HCT116 (cell line): ENCODE results near the gene IFNA1. TPM values are rescaled to one million over a fixed set of nuclear protein-coding genes. Genes with fewer than 3 reads are reported as not detected.

Experiments used
- ATAC-seq: fragments of 200-7000 bp; cut with Tn5 transposase; 2 replicates; pipeline ENCODE4 v1.9.1; 2020; ENCODE audit warnings: mild to moderate bottlenecking, moderate library complexity
- BruUV-seq: library from RNA; stranded (reverse); fragments of 400-500 nt; replicated peaks from 2 replicates; lab custom pipeline; 2021; lab: Mats Ljungman, UMichigan
- CTCF ChIA-PET: fragments of 300-600 bp; sonication (Branson Sonifier 250); formaldehyde crosslinking; loops from one replicate; lab custom pipeline; 2021; ENCODE audit warnings: antibody characterized with exemption; lab: Charles Lee
- POLR2A ChIA-PET: fragments of 300-600, 350-600 bp; sonication (Branson Sonifier 250); formaldehyde crosslinking; loops from one replicate; lab custom pipeline; 2021; ENCODE audit warnings: antibody characterized with exemption; lab: Charles Lee
- RAD21 ChIA-PET, 2 experiments: fragments of 300-600 bp; sonication (Branson Sonifier 250); formaldehyde crosslinking; loops; one replicate each; lab custom pipeline; 2023; ENCODE audit warnings: low total read pairs in 2 of 2; ENCODE audit not compliant: uncharacterized antibody in 2 of 2, unreplicated experiment in 2 of 2, low non-redundant PET in 1 of 2; lab: Charles Lee
- DNase-seq: peaks from one replicate; pipeline ENCODE4 v3.0.0-alpha.2; 2010; ENCODE audit warnings: low read depth, low spot score
- H2AFZ ChIP-seq: fragments of 200-600 bp; shearing (Covaris generic), sonication (generic); 2 replicates; pipeline ENCODE4 v1.6.1; 2017; ENCODE audit warnings: low read depth, mixed run types, mixed read lengths, antibody characterized with exemption, low read length; ENCODE audit not compliant: poor library complexity, severe bottlenecking
- H3K27ac ChIP-seq: 2 replicates; pipeline ENCODE4 v1.5.1; 2012; ENCODE audit warnings: low read depth, low read length
- H3K27me3 ChIP-seq: fragments of 200-600 bp; sonication (generic); 2 replicates; pipeline ENCODE4 v1.6.1; 2016; ENCODE audit warnings: mixed run types, low read length, mixed read lengths; ENCODE audit not compliant: insufficient read depth
- H3K36me3 ChIP-seq, 2 experiments: fragments of 200-500 bp in 1 of 2; fragments of 200-600 bp in 1 of 2; sonication (Bioruptor generic) in 1 of 2; sonication (generic) in 1 of 2; 2 replicates each; pipeline versions ENCODE4 v1.5.1 to v1.6.1; 2014 to 2016; ENCODE audit warnings: low read length in 2 of 2, inconsistent platforms in 1 of 2, mixed read lengths in 1 of 2, mixed run types in 1 of 2; ENCODE audit not compliant: insufficient read depth in 2 of 2, control insufficient read depth in 1 of 2
- H3K4me1 ChIP-seq, 2 experiments: fragments of 200-600 bp in 1 of 2; sonication (generic) in 1 of 2; 2 replicates each; pipeline versions ENCODE4 v1.5.1 to v1.6.1; 2012 to 2017; ENCODE audit warnings: low read length in 2 of 2, inconsistent platforms in 1 of 2, mild to moderate bottlenecking in 1 of 2, mixed read lengths in 1 of 2, mixed run types in 1 of 2, moderate library complexity in 1 of 2; ENCODE audit not compliant: insufficient read depth in 2 of 2, control insufficient read depth in 1 of 2
- H3K4me2 ChIP-seq: fragments of 200-600 bp; sonication (generic); 2 replicates; pipeline ENCODE4 v1.6.1; 2017; ENCODE audit warnings: mixed run types, low read length, mixed read lengths
- H3K4me3 ChIP-seq, 2 experiments: fragments of 200-600 bp in 1 of 2; sonication (generic) in 1 of 2; replicated peaks in 1 of 2; 2 replicates each; pipeline ENCODE4 v1.5.1; 2011 to 2016; ENCODE audit warnings: low read length in 2 of 2, control low read depth in 1 of 2, low read depth in 1 of 2, mild to moderate bottlenecking in 1 of 2, mixed read lengths in 1 of 2, mixed run types in 1 of 2
- H3K79me2 ChIP-seq: fragments of 200-600 bp; sonication (generic); 2 replicates; pipeline ENCODE4 v1.6.1; 2017; ENCODE audit warnings: mild to moderate bottlenecking, mixed run types, low read length, moderate library complexity, mixed read lengths; ENCODE audit not compliant: insufficient read depth
- H3K9ac ChIP-seq: fragments of 200-600 bp; sonication (generic); 2 replicates; pipeline ENCODE4 v1.6.1; 2016; ENCODE audit warnings: low read length, mixed read lengths
- H3K9me2 ChIP-seq: fragments of 200-600 bp; sonication (generic), shearing (Covaris generic); 2 replicates; pipeline ENCODE4 v1.6.1; 2017; ENCODE audit warnings: mixed run types, mild to moderate bottlenecking, moderate library complexity; ENCODE audit not compliant: insufficient read depth
- H3K9me3 ChIP-seq, 2 experiments: fragments of 200-500 bp in 1 of 2; fragments of 200-600 bp in 1 of 2; sonication (Bioruptor generic) in 1 of 2; sonication (generic) in 1 of 2; 2 replicates each; pipeline ENCODE4 v1.6.1; 2014 to 2017; ENCODE audit warnings: low read length in 2 of 2, mixed read lengths in 2 of 2, inconsistent platforms in 1 of 2, low read depth in 1 of 2, mild to moderate bottlenecking in 1 of 2, mixed run types in 1 of 2, moderate library complexity in 1 of 2; ENCODE audit not compliant: control insufficient read depth in 1 of 2, insufficient read depth in 1 of 2
- H4K20me1 ChIP-seq: fragments of 200-600 bp; sonication (generic), shearing (Covaris generic); 2 replicates; pipeline ENCODE4 v1.6.1; 2017; ENCODE audit warnings: mixed run types, mild to moderate bottlenecking, moderate library complexity; ENCODE audit not compliant: insufficient read depth
- CTCF ChIP-seq, 3 experiments: fragments of 200-600 bp in 1 of 3; sonication (generic) in 1 of 3; IDR thresholded peaks in 2 of 3; conservative IDR thresholded peaks in 1 of 3; 2 replicates each; pipeline ENCODE4 v1.5.1; 2012 to 2017; ENCODE audit warnings: low read depth in 2 of 3, low read length in 2 of 3, antibody characterized with exemption in 1 of 3, borderline replicate concordance in 1 of 3, control low read depth in 1 of 3, mild to moderate bottlenecking in 1 of 3, mixed read lengths in 1 of 3, mixed run types in 1 of 3, moderate library complexity in 1 of 3; ENCODE audit not compliant: insufficient read depth in 1 of 3
- POLR2A ChIP-seq: IDR thresholded peaks from 2 replicates; pipeline ENCODE4 v1.7.0; 2011; ENCODE audit warnings: borderline replicate concordance; ENCODE audit not compliant: insufficient read depth, insufficient read length; ENCODE audit errors: extremely low read depth
- RAD21 ChIP-seq: IDR thresholded peaks from 2 replicates; pipeline ENCODE4 v1.6.1; 2012; ENCODE audit warnings: low read depth, mild to moderate bottlenecking
- SIN3A ChIP-seq: IDR thresholded peaks from 2 replicates; pipeline ENCODE4 v1.6.1; 2012; ENCODE audit warnings: low read depth
- SP1 ChIP-seq: IDR thresholded peaks from 2 replicates; pipeline ENCODE4 v1.6.1; 2012; ENCODE audit warnings: low read depth
- YY1 ChIP-seq: IDR thresholded peaks from 2 replicates; pipeline ENCODE4 v1.6.1; 2011; ENCODE audit warnings: low read length, low read depth, moderate library complexity, mild to moderate bottlenecking; ENCODE audit not compliant: insufficient replicate concordance; ENCODE audit errors: extremely low read depth
- ZFX ChIP-seq: fragments of 450-650 bp; IDR thresholded peaks from 2 replicates; pipeline ENCODE4 v1.6.1; 2017
- intact Hi-C: fragments of 100-400 bp; cut with micrococcal nuclease; formaldehyde crosslinking; loops from 2 replicates; pipeline ENCODE4 v1.10.0; 2022
- total RNA-seq: library from RNA; stranded (reverse); gene quantifications from one replicate; pipeline ENCODE4 v1.2.1, GENCODE V29; 2021; ENCODE audit not compliant: unreplicated experiment
- TF ChIP-seq, protein P1 (sequence below): IDR thresholded peaks from 2 replicates; pipeline ENCODE4 v1.6.1; 2012

The IFNA1 gene
- total RNA-seq, 1 experiment from 2014 or later = not detected

DNA sequence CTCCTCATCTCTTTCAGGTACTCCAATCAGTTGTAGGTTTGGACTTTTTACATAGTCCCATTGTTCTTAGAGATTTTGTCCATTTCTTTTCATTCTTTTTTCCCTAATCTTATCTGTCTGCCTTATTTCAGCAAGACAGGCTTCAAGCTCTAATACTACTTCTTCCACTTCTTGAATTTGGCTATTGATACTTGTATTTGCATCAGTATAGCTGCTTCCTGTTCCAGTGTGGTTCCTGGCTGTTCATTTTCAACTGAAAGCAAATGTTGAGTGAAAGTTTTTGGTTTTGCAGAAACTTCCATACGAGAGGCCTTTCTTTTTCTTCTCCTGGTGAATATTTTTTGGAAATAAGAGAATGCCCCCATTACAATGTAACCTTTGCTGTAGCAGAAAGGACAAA, 12.0 kb upstream of the IFNA1 start (continued):
- TF ChIP-seq CTCF (IDR thresholded peaks at IDR 0.05 in 2 of 3, conservative IDR thresholded peaks at IDR 0.05 in 1 of 3; ENCODE audit: borderline replicate concordance in 1 of 3, insufficient read depth in 1 of 3, low read depth in 2 of 3, low read length in 2 of 3) (no peak), POLR2A (no peak), SP1 (no peak), RAD21 (no peak), SIN3A (no peak)
- TF ChIP-seq, all 23 proteins: peak for 0

- Histone ChIP-seq H3K36me3 (no peaks in the 10 kb centered on the region), H4K20me1 (no peaks in the 10 kb centered on the region), H3K27ac (no peak overlapping the region), H3K9ac (no peak overlapping the region), H3K79me2 (no peaks in the 10 kb centered on the region), H3K4me3 (no peak overlapping the region), H3K9me3 (no peaks in the 10 kb centered on the region), H2AFZ (no peak overlapping the region), H3K4me2 (no peak overlapping the region), H3K9me2 (no peaks in the 10 kb centered on the region), H3K4me1 (no peaks in the 10 kb centered on the region), H3K27me3 (no peaks in the 10 kb centered on the region)
- no peak for DNase-seq
- intact Hi-C loops = no loop called here
- no peak for ATAC-seq
- ChIA-PET POLR2A (no interaction called here), CTCF (no interaction called here), RAD21 (no interaction called here)
- BruUV-seq = no TSS peak
- TF ChIP-seq YY1 (no peak), RAD21 (no peak), ZFX (no peak)
- TF ChIP-seq, protein P1, sequence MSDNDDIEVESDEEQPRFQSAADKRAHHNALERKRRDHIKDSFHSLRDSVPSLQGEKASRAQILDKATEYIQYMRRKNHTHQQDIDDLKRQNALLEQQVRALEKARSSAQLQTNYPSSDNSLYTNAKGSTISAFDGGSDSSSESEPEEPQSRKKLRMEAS = no peak
Measured at GRCh38 chr9:21429191-21429590, 11.0 kb upstream of the IFNA1 start.
